HG03460 (cell line): ENCODE results near the gene VAV2.

Experiments used
- ATAC-seq: cut with Tn5 transposase; IDR thresholded peaks from one replicate; pipeline ENCODE4 v1.9.1; 2021; ENCODE audit not compliant: unreplicated experiment

The VAV2 gene

GRCh38 chr9:133982971-133983720, 9.0 kb downstream of the VAV2 start:
- no peak for ATAC-seq

- no peak for ATAC-seq
Measured at GRCh38 chr9:133981958-133982681, 10.0 kb downstream of the VAV2 start.

GRCh38 chr9:133981589-133981957, 10.6 kb downstream of the VAV2 start:
- ATAC-seq = no peak

GRCh38 chr9:133980864-133981588, 11.1 kb downstream of the VAV2 start:
- ATAC-seq = no peak

- ATAC-seq = no peak
Measured at GRCh38 chr9:133979921-133980863, 11.9 kb downstream of the VAV2 start.

GRCh38 chr9:133979273-133979920, 12.7 kb downstream of the VAV2 start:
- peak; percentile 49 for ATAC-seq

- no peak for ATAC-seq
Measured at GRCh38 chr9:133978899-133979272, 13.2 kb downstream of the VAV2 start.

- no peak for ATAC-seq
Measured at GRCh38 chr9:133978226-133978898, 13.8 kb downstream of the VAV2 start.

- no peak for ATAC-seq
Measured at GRCh38 chr9:133977421-133978201, 14.5 kb downstream of the VAV2 start.

GRCh38 chr9:133976887-133977286, 15.2 kb downstream of the VAV2 start:
- ATAC-seq = no peak

- ATAC-seq = no peak
Measured at GRCh38 chr9:133976191-133976861, 15.8 kb downstream of the VAV2 start.

- ATAC-seq = no peak
Measured at GRCh38 chr9:133975511-133975910, 16.6 kb downstream of the VAV2 start.

GRCh38 chr9:133974631-133975341, 17.3 kb downstream of the VAV2 start:
- no peak for ATAC-seq

- no peak for ATAC-seq
Measured at GRCh38 chr9:133973791-133974630, 18.1 kb downstream of the VAV2 start.

GRCh38 chr9:133973111-133973790, 18.9 kb downstream of the VAV2 start:
- ATAC-seq = no peak
